PFSK-1 (cell line): ENCODE measurements around the gene INSYN1.

Source experiments
- POLR2AphosphoS5 ChIP-seq: IDR thresholded peaks from 2 replicates; pipeline ENCODE4 v1.6.1; 2012; ENCODE audit warnings: low read depth, mild to moderate bottlenecking, control low read depth, low read length, moderate library complexity
- SIN3A ChIP-seq: IDR thresholded peaks from 2 replicates; pipeline ENCODE4 v1.6.1; 2012; ENCODE audit warnings: mild to moderate bottlenecking, low read length, moderate library complexity, borderline replicate concordance; ENCODE audit not compliant: insufficient read depth
- TAF1 ChIP-seq: IDR thresholded peaks from 2 replicates; pipeline ENCODE4 v1.6.1; 2012; ENCODE audit warnings: low read length, control low read depth, borderline replicate concordance; ENCODE audit not compliant: insufficient read depth
- TF ChIP-seq, protein P1 (sequence below), 2 experiments: IDR thresholded peaks; 2 replicates each; pipeline versions ENCODE4 v1.6.1 to v1.8.0; 2011 to 2012; ENCODE audit warnings: low read depth in 2 of 2, low read length in 2 of 2, control low read depth in 1 of 2, inconsistent platforms in 1 of 2, mild to moderate bottlenecking in 1 of 2, moderate library complexity in 1 of 2; ENCODE audit not compliant: insufficient read depth in 1 of 2

GRCh38 chr15:73686781-73687256 lies 66.3 kb downstream of the INSYN1 start:
- TF ChIP-seq SIN3A (no peak; the same call in 1 of the 2 replicates), POLR2AphosphoS5 (no peak; the same call in 1 of the 2 replicates), TAF1 (no peak)
- TF ChIP-seq, protein P1, sequence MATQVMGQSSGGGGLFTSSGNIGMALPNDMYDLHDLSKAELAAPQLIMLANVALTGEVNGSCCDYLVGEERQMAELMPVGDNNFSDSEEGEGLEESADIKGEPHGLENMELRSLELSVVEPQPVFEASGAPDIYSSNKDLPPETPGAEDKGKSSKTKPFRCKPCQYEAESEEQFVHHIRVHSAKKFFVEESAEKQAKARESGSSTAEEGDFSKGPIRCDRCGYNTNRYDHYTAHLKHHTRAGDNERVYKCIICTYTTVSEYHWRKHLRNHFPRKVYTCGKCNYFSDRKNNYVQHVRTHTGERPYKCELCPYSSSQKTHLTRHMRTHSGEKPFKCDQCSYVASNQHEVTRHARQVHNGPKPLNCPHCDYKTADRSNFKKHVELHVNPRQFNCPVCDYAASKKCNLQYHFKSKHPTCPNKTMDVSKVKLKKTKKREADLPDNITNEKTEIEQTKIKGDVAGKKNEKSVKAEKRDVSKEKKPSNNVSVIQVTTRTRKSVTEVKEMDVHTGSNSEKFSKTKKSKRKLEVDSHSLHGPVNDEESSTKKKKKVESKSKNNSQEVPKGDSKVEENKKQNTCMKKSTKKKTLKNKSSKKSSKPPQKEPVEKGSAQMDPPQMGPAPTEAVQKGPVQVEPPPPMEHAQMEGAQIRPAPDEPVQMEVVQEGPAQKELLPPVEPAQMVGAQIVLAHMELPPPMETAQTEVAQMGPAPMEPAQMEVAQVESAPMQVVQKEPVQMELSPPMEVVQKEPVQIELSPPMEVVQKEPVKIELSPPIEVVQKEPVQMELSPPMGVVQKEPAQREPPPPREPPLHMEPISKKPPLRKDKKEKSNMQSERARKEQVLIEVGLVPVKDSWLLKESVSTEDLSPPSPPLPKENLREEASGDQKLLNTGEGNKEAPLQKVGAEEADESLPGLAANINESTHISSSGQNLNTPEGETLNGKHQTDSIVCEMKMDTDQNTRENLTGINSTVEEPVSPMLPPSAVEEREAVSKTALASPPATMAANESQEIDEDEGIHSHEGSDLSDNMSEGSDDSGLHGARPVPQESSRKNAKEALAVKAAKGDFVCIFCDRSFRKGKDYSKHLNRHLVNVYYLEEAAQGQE (IDR thresholded peaks at IDR 0.05; ENCODE audit: insufficient read depth in 1 of 2, low read depth in 2 of 2, low read length in 2 of 2): no peak
